Colonic mucosa (tissue), 4 donors: ENCODE measurements around the gene ACRBP. TPM values are rescaled to one million over a fixed set of nuclear protein-coding genes. Genes with fewer than 3 reads are reported as not detected.
A peak's percentile ranks its signal among the peaks of the same experiment; 100 is the strongest.

Experiments used
- DNase-seq: peaks from one replicate; pipeline ENCODE4 v3.0.0-alpha.2; 2020
- H3K27ac ChIP-seq: fragments of 200-600 bp; one replicate; pipeline ENCODE4 v1.8.0; 2021
- H3K27me3 ChIP-seq: fragments of 200-600 bp; one replicate; pipeline ENCODE4 v1.8.0; 2021
- H3K36me3 ChIP-seq: fragments of 200-600 bp; one replicate; pipeline ENCODE4 v1.8.0; 2021
- H3K4me1 ChIP-seq: fragments of 200-600 bp; one replicate; pipeline ENCODE4 v1.8.0; 2021; ENCODE audit warnings: mild to moderate bottlenecking
- H3K4me3 ChIP-seq: fragments of 200-600 bp; one replicate; pipeline ENCODE4 v1.8.0; 2021
- H3K9ac ChIP-seq, 2 donors: one replicate each; pipeline ENCODE4 v1.7.0; 2013; ENCODE audit warnings: control low read depth in 2 of 2, low read depth in 2 of 2, low read length in 2 of 2
- H3K9me3 ChIP-seq: fragments of 200-600 bp; one replicate; pipeline ENCODE4 v1.8.0; 2021
- intact Hi-C: fragments of 100-400 bp; cut with DNase I; formaldehyde crosslinking; loops from one replicate; pipeline ENCODE4 v1.14.1; 2022
- total RNA-seq, 2 donors: library from RNA; stranded (reverse); fragmentation: NEBNext Ultra II Directional in 1 of 2; extraction: Animal tissue kit (Norgen Biotek cat#: 25700) in 1 of 2; gene quantifications; one replicate each; pipeline ENCODE4 v1.2.1, GENCODE V29; 2021
- TF ChIP-seq, protein P1 (sequence below): fragments of 200-600 bp; IDR thresholded peaks from one replicate; pipeline ENCODE4 v1.8.0; 2022; ENCODE audit warnings: antibody characterized with exemption, mild to moderate bottlenecking
- donor health status: healthy.
- donor health status: DM: no; HTN: no; CAD: no.
- donor health status: DM: no; HTN: no; CAD: no.

ACRBP gene
- total RNA-seq, 2 donors from 2014 or later: 1.6 to 1.9 TPM

- intact Hi-C loops: no loop called here
- Histone ChIP-seq H3K27me3 (no peaks in the 10 kb centered on the region), H3K27ac (no peak overlapping the region), H3K36me3 (no peaks in the 10 kb centered on the region), H3K9ac (no peak overlapping the region), H3K4me3 (no peak overlapping the region), H3K4me1 (no peaks in the 10 kb centered on the region), H3K9me3 (no peaks in the 10 kb centered on the region)
- TF ChIP-seq, protein P1, sequence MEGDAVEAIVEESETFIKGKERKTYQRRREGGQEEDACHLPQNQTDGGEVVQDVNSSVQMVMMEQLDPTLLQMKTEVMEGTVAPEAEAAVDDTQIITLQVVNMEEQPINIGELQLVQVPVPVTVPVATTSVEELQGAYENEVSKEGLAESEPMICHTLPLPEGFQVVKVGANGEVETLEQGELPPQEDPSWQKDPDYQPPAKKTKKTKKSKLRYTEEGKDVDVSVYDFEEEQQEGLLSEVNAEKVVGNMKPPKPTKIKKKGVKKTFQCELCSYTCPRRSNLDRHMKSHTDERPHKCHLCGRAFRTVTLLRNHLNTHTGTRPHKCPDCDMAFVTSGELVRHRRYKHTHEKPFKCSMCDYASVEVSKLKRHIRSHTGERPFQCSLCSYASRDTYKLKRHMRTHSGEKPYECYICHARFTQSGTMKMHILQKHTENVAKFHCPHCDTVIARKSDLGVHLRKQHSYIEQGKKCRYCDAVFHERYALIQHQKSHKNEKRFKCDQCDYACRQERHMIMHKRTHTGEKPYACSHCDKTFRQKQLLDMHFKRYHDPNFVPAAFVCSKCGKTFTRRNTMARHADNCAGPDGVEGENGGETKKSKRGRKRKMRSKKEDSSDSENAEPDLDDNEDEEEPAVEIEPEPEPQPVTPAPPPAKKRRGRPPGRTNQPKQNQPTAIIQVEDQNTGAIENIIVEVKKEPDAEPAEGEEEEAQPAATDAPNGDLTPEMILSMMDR: no peak
- no peak for DNase-seq
These were observed 6.1 kb downstream of the ACRBP start for GRCh38 chr12:6641131-6641530.

- no peak for DNase-seq
- Histone ChIP-seq H3K27me3 (no peaks in the 10 kb centered on the region), H3K9ac (no peak overlapping the region), H3K27ac (no peak overlapping the region), H3K9me3 (no peaks in the 10 kb centered on the region), H3K36me3 (no peaks in the 10 kb centered on the region), H3K4me1 (no peaks in the 10 kb centered on the region), H3K4me3 (no peak overlapping the region)
- intact Hi-C loops: no loop called here
- TF ChIP-seq, protein P1: no peak
These were observed 6.7 kb downstream of the ACRBP start for GRCh38 chr12:6640497-6640896.

GRCh38 chr12:6639151-6639801, 8.0 kb downstream of the ACRBP start:
- TF ChIP-seq, protein P1: no peak
- no peak for DNase-seq
- Histone ChIP-seq H3K4me1 (no peaks in the 10 kb centered on the region), H3K9me3 (no peaks in the 10 kb centered on the region), H3K27ac (no peak overlapping the region), H3K9ac (no peak overlapping the region), H3K4me3 (no peak overlapping the region), H3K27me3 (no peaks in the 10 kb centered on the region), H3K36me3 (no peaks in the 10 kb centered on the region)
- intact Hi-C loops: no loop called here

DNA sequence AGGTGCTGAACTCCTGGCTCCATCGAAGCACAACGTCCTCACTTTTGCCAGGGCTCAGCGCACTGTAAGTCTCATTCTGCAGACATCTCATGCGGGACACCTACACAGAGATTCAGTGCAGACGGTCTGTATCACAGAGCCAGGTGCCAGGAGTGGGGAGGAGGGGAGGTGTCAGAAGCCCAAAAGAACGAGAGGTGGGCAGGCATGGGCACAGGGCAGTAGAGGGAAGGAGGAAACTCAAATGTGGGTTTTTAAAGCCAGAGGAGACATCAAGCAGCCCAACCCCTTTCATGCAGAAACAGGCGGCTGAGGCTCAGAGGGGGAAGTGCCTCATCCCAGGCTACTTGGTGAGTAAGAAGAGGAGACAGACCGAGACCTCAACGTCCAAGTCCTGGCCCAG, 8.9 kb downstream of the ACRBP start:
- Histone ChIP-seq H3K4me1 (peaks cover 3% of the 10 kb centered on the region), H3K27ac (no peak overlapping the region), H3K36me3 (no peaks in the 10 kb centered on the region), H3K4me3 (no peak overlapping the region), H3K27me3 (no peaks in the 10 kb centered on the region), H3K9ac (peak overlapping the region in 1 of 2 donors; percentile 23), H3K9me3 (no peaks in the 10 kb centered on the region)
- DNase-seq: no peak
- intact Hi-C loops: no loop called here
- TF ChIP-seq, protein P1: no peak

DNA sequence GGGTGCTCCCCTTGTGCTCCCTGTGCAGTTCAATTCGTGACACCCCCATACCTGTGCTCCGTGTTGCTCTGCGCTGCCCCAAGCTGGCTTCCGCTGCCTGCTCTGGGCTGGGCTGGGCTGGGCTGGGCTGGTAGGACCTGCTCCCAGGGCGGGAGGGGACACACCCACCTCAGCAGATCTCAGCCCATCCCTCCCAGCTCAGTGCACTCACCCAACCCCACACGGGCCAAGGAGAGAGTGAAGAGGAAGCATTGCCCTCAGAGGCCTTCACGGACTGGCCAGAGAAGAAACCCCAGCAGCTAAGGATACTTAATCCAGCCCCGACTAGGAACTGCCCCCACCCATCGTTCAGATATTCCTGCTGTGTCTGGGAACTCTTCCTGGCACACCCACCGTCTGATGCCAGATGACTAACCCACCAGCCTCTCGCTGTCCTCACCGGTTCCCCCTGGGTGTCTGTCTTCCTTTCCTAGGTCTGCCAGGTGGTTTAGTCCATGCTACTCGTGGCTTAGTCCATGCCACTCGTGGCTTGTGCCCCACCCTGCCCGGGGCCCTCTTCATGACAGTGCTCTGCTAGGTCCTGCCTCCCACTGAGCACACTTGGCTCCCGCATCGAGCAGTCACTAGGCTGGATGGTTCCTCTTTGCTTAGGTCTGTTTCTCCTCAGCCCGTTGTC, 11.2 kb downstream of the ACRBP start, which contains the start of gene LPAR5:
Gene LPAR5 (minus strand): TSS at position 104 of the 676 bp plus-strand sequence. CDS start 14,711 bp downstream, outside the sequence.
- H3K9ac ChIP-seq: peak within 1 kb of the TSS; percentile 60 to 90
- TF ChIP-seq, protein P1: no peak
- intact Hi-C loops: no loop called here
- H3K27ac ChIP-seq: peak within 1 kb of the TSS; percentile 71
- peaks cover 14% of the 10 kb centered on the region for H3K4me1 ChIP-seq
- DNase-seq: peak; percentile 94
- H3K9me3 ChIP-seq: no peaks in the 10 kb centered on the region
- no peaks in the 10 kb centered on the region for H3K27me3 ChIP-seq
- no peaks in the 10 kb centered on the region for H3K36me3 ChIP-seq
- peak within 1 kb of the TSS; percentile 28 for H3K4me3 ChIP-seq
